ENCODE data around the gene CPM. TPM values are rescaled to one million over a fixed set of nuclear protein-coding genes. Genes with fewer than 3 reads are reported as not detected.

The CPM gene
- total RNA-seq, 2 experiments from 2014 or later: 3.0 to 5.8 TPM

DNA sequence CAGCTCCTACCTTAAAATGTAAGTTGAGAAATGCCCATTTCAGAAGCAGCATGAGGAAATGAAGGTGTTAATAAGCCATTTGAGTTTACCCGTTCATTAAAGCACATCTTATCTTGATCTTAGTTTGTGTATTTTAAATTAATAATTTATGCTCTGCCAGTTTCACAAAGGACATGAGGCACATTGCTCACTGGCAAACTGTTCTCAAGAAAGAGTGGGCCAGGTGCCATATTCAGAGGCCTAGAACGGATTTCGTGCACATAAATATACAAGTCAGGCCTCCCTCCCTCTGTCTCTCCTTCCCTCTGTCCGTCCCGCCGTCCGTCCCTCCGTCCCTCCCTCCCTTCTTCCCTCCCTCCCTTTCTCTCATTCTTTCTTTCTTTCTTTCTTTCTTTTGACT is 29.5 kb downstream of the CPM start:
- ATAC-seq: no peak
- CTCF ChIA-PET: interaction anchor here (0.9 kb wide), 2 partner anchors 10 to 167 kb away, joined by 3 read pairs; no protein-coding TSS in a partner anchor
- Mint-ChIP-seq H3K27ac (no peak overlapping the region), H3K36me3 (ENCODE audit: low read depth) (no peaks in the 10 kb centered on the region), H3K9me3 (no peaks in the 10 kb centered on the region), H3K4me3 (no peak overlapping the region), H3K4me1 (ENCODE audit: low read depth) (peaks cover 3% of the 10 kb centered on the region), H3K27me3 (peaks cover 12% of the 10 kb centered on the region)
- POLR2A ChIA-PET: interaction anchor here (1.2 kb wide), 1 partner anchor 15 kb away, joined by 4 read pairs; no protein-coding TSS in a partner anchor
- TF ChIP-seq, protein P1, sequence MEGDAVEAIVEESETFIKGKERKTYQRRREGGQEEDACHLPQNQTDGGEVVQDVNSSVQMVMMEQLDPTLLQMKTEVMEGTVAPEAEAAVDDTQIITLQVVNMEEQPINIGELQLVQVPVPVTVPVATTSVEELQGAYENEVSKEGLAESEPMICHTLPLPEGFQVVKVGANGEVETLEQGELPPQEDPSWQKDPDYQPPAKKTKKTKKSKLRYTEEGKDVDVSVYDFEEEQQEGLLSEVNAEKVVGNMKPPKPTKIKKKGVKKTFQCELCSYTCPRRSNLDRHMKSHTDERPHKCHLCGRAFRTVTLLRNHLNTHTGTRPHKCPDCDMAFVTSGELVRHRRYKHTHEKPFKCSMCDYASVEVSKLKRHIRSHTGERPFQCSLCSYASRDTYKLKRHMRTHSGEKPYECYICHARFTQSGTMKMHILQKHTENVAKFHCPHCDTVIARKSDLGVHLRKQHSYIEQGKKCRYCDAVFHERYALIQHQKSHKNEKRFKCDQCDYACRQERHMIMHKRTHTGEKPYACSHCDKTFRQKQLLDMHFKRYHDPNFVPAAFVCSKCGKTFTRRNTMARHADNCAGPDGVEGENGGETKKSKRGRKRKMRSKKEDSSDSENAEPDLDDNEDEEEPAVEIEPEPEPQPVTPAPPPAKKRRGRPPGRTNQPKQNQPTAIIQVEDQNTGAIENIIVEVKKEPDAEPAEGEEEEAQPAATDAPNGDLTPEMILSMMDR (IDR thresholded peaks at IDR 0.05): no peak
- DNase-seq: no peak
- intact Hi-C loops (cut with micrococcal nuclease): no loop called here

DNA sequence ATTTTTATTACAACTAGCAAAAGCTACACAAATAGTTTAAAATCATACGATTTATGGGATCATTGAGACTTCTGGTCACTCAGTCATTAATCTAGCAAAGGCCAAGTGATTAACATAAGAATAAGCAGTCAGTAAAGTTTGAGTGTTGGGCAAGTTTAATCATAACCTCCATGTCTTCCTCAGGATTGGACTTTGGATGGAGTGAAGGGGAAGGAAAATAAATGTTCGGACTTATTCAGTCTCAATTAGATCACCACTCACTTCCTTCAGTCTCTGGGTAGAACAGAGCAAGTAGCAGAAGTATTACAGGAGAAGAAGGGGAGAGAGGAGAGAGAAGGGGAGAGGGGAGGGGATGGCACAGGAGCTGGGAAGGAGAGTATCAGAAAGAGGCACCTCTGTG is 31.4 kb downstream of the CPM start:
- peaks cover 8% of the 10 kb centered on the region for H3K27me3 Mint-ChIP-seq
- ChIA-PET POLR2A (interaction anchor here (0.6 kb wide), 1 partner anchor 1270 kb away, joined by 3 read pairs; no protein-coding TSS in a partner anchor), CTCF (interaction anchor here (0.7 kb wide), 1 partner anchor 353 kb away, joined by 3 read pairs; no protein-coding TSS in a partner anchor)
- no peak overlapping the region for H3K27ac Mint-ChIP-seq
- intact Hi-C loops (cut with micrococcal nuclease): no loop called here
- no peaks in the 10 kb centered on the region for H3K36me3 Mint-ChIP-seq (ENCODE audit: low read depth)
- H3K9me3 Mint-ChIP-seq: no peaks in the 10 kb centered on the region
- ATAC-seq (no peak), DNase-seq (no peak)
- no peak overlapping the region for H3K4me3 Mint-ChIP-seq
- TF ChIP-seq, protein P1 (IDR thresholded peaks at IDR 0.05): no peak
- H3K4me1 Mint-ChIP-seq (ENCODE audit: low read depth): peaks cover 3% of the 10 kb centered on the region

DNA sequence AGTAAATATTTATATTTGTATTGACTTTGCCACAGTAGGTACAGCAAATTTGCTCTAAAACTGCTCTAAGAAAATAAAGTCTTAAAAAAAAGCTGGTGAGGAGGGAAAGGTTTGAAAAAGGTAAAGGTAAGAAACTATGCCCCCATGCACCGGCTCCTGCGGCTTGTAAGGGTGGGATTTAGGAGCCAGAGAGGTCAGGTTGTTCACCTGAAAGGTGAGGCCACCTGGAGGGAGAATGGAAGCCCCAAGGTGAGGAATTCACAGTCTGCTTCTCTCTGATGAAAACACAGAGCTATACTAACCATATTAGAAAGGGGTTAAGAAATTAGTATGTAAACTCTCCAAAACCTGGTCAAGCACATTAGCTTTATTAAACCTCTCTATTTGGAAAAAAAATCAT is 31.8 kb downstream of the CPM start:
- intact Hi-C loops (cut with micrococcal nuclease): no loop called here
- CTCF ChIA-PET: no interaction called here
- Mint-ChIP-seq H3K36me3 (ENCODE audit: low read depth) (no peaks in the 10 kb centered on the region), H3K4me3 (no peak overlapping the region), H3K27me3 (peaks cover 9% of the 10 kb centered on the region), H3K27ac (no peak overlapping the region), H3K9me3 (no peaks in the 10 kb centered on the region), H3K4me1 (ENCODE audit: low read depth) (peaks cover 3% of the 10 kb centered on the region)
- DNase-seq: no peak
- TF ChIP-seq, protein P1 (IDR thresholded peaks at IDR 0.05): no peak
- POLR2A ChIA-PET: interaction anchor here (0.6 kb wide), 1 partner anchor 1270 kb away, joined by 3 read pairs; no protein-coding TSS in a partner anchor
- ATAC-seq: no peak

DNA sequence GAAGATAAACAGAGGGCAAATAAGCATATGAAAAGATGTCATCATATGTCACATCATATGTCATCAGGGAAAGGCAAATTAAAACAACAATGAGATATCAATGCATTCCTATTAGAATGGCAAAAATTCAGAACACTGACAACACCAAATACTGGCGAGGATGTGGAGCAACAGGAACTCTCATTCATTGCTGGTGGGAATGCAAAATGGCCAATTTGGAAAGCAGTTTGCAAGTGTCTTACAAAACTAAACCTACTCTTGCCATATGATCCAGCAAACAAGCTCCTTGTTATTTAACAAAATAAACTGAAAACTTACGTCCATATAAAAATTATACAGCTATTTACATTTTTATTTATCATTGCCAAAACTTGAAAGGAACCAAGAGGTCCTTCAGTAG is 32.7 kb downstream of the CPM start:
- Mint-ChIP-seq H3K9me3 (no peaks in the 10 kb centered on the region), H3K27ac (no peak overlapping the region), H3K36me3 (ENCODE audit: low read depth) (no peaks in the 10 kb centered on the region), H3K4me3 (no peak overlapping the region), H3K4me1 (ENCODE audit: low read depth) (peaks cover 3% of the 10 kb centered on the region), H3K27me3 (peaks cover 13% of the 10 kb centered on the region)
- intact Hi-C loops (cut with micrococcal nuclease): no loop called here
- ATAC-seq (no peak), DNase-seq (no peak)
- TF ChIP-seq, protein P1 (IDR thresholded peaks at IDR 0.05): no peak
- CTCF ChIA-PET: no interaction called here
- POLR2A ChIA-PET: interaction anchor here (1.5 kb wide), 1 partner anchor 11 kb away, joined by 4 read pairs; no protein-coding TSS in a partner anchor

DNA sequence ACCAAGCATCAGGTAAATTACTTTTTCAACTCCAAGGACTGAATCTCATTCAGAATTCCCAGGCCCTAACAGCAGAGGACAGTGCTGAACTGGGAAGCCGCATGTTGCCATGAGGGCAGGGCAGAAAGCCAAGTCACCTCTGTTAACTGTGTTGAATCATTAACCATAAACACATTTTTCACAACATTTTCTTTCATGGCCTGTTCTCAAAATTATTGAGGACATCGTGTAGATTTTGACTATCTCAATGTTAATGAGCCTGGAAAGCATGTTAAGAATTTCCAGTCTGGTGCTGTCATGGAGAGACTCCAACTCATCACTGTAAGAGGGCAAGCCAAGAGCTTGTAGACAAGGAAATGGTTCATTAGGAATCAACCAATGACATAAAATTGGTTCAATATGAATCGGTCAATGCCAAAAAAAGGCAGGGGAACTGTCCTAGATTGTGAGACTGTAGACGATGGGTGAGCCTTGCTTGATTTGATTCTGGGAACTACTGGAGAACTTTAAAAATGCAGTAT is 33.7 kb downstream of the CPM start:
- H3K4me1 Mint-ChIP-seq (ENCODE audit: low read depth): no peaks in the 10 kb centered on the region
- peaks cover 13% of the 10 kb centered on the region for H3K27me3 Mint-ChIP-seq
- CTCF ChIA-PET: no interaction called here
- no peak for DNase-seq
- no peaks in the 10 kb centered on the region for H3K36me3 Mint-ChIP-seq (ENCODE audit: low read depth)
- no peak overlapping the region for H3K4me3 Mint-ChIP-seq
- H3K27ac Mint-ChIP-seq: no peak overlapping the region
- POLR2A ChIA-PET: interaction anchor here (1.5 kb wide), 1 partner anchor 12 kb away, joined by 4 read pairs; no protein-coding TSS in a partner anchor
- TF ChIP-seq, protein P1 (IDR thresholded peaks at IDR 0.05): no peak
- no peaks in the 10 kb centered on the region for H3K9me3 Mint-ChIP-seq
- ATAC-seq: no peak
- intact Hi-C loops (cut with micrococcal nuclease): no loop called here

Measured in activated CD8-positive, alpha-beta T cell treated with anti-CD3 and anti-CD28 coated beads for 36 hours (primary cell).